Choroid plexus epithelial cell (primary cell): ENCODE results near the gene UBE3D.

ENCODE experiments used
- DNase-seq: peaks from one replicate; pipeline ENCODE4 v3.0.0-alpha.2; 2010; ENCODE audit warnings: low read depth
- H3K4me3 ChIP-seq: 2 replicates; pipeline ENCODE4 v1.5.1; 2011; ENCODE audit warnings: low read depth, mild to moderate bottlenecking, control low read depth, low read length, moderate library complexity
- CTCF ChIP-seq: conservative IDR thresholded peaks from 2 replicates; pipeline ENCODE4 v1.5.1; 2011; ENCODE audit warnings: low read depth, mild to moderate bottlenecking, control low read depth, inconsistent platforms, low read length, moderate library complexity

The UBE3D gene, protein sequence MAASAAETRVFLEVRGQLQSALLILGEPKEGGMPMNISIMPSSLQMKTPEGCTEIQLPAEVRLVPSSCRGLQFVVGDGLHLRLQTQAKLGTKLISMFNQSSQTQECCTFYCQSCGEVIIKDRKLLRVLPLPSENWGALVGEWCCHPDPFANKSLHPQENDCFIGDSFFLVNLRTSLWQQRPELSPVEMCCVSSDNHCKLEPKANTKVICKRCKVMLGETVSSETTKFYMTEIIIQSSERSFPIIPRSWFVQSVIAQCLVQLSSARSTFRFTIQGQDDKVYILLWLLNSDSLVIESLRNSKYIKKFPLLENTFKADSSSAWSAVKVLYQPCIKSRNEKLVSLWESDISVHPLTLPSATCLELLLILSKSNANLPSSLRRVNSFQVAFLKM

GRCh38 chr6:83065511-83066192 is at the start of gene UBE3D:
UBE3D (minus strand) TSS chr6:83065841; CDS start chr6:83065718, 123 bp downstream.
- peak; percentile 87 for DNase-seq
- peak within 1 kb of the TSS; percentile 81 for H3K4me3 ChIP-seq
- peak; percentile 76 for TF ChIP-seq CTCF

- no peak for TF ChIP-seq CTCF
- no peak overlapping the region for H3K4me3 ChIP-seq
- peak; percentile 48 for DNase-seq
Observed at GRCh38 chr6:83114164-83114563, 48.5 kb upstream of the UBE3D start.

GRCh38 chr6:83113258-83113657 is 47.6 kb upstream of the UBE3D start:
- no peak overlapping the region for H3K4me3 ChIP-seq
- TF ChIP-seq CTCF = no peak
- DNase-seq = peak; percentile 19

DNA sequence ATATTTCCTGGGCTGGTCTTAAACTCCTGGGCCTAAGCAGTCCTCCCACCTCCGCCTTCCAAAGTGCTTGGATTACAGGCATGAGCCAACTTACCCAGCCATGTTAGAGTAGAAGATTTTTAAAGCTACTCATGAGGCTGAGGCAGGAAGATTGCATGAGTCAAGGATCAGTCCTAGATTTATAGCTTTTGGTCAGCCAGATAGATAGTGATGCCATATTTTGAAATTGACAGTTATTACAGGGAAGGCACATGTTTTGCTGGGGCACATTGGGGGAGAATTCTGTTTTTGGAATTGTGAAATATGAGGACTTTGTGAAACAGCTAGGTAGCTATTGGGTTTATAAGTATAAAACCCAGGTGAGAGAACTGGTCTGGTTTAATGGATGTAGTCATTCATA is 42.7 kb upstream of the UBE3D start:
- TF ChIP-seq CTCF = no peak
- no peak overlapping the region for H3K4me3 ChIP-seq
- no peak for DNase-seq

DNA sequence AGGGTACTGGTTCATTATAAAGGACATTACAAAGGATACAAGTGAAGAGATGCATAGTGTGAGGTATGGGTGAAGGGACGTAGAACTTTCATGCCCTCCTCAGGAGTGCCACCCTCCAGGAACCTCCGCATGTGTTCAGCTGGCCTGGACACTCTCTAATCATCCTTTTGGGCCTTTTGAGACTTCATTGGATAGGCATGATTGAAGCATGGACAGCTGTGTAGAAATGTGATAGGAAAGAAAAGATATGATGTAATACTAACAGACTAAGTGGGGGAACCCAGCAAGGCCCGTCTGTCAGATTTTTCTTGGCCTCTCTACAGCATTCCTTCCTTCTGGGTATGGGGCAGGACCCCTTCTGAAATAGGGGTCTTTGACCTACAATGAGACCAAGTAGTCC is 32.9 kb upstream of the UBE3D start:
- no peak overlapping the region for H3K4me3 ChIP-seq
- no peak for TF ChIP-seq CTCF
- DNase-seq = no peak

DNA sequence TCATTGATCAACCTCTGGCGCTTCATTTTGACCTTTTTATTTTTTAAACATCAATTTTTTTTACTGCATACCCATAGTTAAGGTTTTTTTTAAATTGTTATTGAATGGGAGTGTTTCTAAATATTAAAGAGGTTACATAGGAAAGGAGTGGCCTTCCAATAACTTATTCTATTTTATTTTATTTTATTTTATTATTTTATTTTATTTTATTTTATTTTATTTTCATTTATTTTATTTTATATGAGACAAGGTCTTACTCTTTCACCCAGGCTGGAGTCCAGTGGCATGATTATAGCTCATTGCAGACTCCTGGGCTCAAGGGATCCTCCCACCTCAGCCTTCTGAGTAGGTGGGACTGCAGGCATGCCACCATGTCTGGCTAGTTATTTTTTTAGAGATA is 32.0 kb upstream of the UBE3D start:
- no peak for TF ChIP-seq CTCF
- H3K4me3 ChIP-seq = no peak overlapping the region
- no peak for DNase-seq

DNA sequence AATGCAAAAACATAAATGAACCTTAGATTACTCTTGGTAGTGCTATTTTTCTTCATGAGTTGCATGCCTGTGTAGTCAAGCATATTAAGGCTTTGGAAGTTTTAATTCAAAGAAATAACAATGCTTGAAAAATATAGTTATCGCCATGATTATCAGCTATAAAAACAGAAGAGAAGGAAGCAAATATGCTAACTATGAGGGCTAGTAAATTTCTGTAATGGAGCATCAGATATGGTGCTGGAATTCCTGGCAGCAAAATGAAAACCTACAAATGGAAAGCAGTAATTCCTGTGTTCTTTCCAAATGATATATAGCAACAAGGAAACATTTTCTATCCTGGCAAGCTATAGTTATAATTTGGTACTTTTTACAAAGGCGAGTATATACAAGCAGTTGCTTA is 31.6 kb upstream of the UBE3D start:
- peak; percentile 18 for DNase-seq
- no peak for TF ChIP-seq CTCF
- H3K4me3 ChIP-seq = no peak overlapping the region
